Osteoblast (primary cell): Measurements from ENCODE around the gene FUT9. TPM values are rescaled to one million over a fixed set of nuclear protein-coding genes. Genes with fewer than 3 reads are reported as not detected.

Experiments
- DNase-seq: peaks from one replicate; pipeline ENCODE4 v3.0.0; 2011; ENCODE audit warnings: low spot score, mixed read lengths; ENCODE audit not compliant: insufficient read length; ENCODE audit errors: missing footprints
- H2AFZ ChIP-seq: 2 replicates; pipeline ENCODE4 v1.6.0; 2011; ENCODE audit warnings: mild to moderate bottlenecking, low read length
- H3K27ac ChIP-seq: 2 replicates; pipeline ENCODE4 v1.5.1; 2011; ENCODE audit warnings: mild to moderate bottlenecking, low read depth, low read length, moderate library complexity
- H3K27me3 ChIP-seq: 2 replicates; pipeline ENCODE4 v1.6.0; 2012; ENCODE audit warnings: mild to moderate bottlenecking, control low read depth, inconsistent platforms, low read length, moderate library complexity; ENCODE audit not compliant: insufficient read depth
- H3K36me3 ChIP-seq: 2 replicates; pipeline ENCODE4 v1.5.1; 2011; ENCODE audit warnings: mild to moderate bottlenecking, low read length, control low read depth, moderate library complexity; ENCODE audit not compliant: insufficient read depth
- H3K4me1 ChIP-seq: 2 replicates; pipeline ENCODE4 v1.5.1; 2011; ENCODE audit warnings: mild to moderate bottlenecking, low read length, control low read depth, moderate library complexity; ENCODE audit not compliant: insufficient read depth
- H3K4me2 ChIP-seq: 2 replicates; pipeline ENCODE4 v1.6.0; 2011; ENCODE audit warnings: mild to moderate bottlenecking, low read length; ENCODE audit not compliant: insufficient read depth
- H3K4me3 ChIP-seq: fragments of 200-600 bp; sonication (generic); 3 replicates; pipeline ENCODE4 v1.5.1; 2012; ENCODE audit warnings: mild to moderate bottlenecking, low read length, inconsistent platforms; ENCODE audit not compliant: insufficient read depth
- H3K79me2 ChIP-seq: 2 replicates; pipeline ENCODE4 v1.6.0; 2012; ENCODE audit warnings: mild to moderate bottlenecking, low read length, control low read depth, inconsistent platforms; ENCODE audit not compliant: insufficient read depth
- H3K9me3 ChIP-seq: 2 replicates; pipeline ENCODE4 v1.5.1; 2011; ENCODE audit warnings: low read depth, low read length, control low read depth
- H4K20me1 ChIP-seq: 2 replicates; pipeline ENCODE4 v1.6.0; 2012; ENCODE audit warnings: mild to moderate bottlenecking, low read length, control low read depth; ENCODE audit not compliant: insufficient read depth
- total RNA-seq: library from RNA; depleted of rRNA; stranded (reverse); fragments of >200 nt; gene quantifications from 2 replicates; pipeline ENCODE4 v1.2.3, GENCODE V29; 2012
- TF ChIP-seq, protein P1 (sequence below): IDR thresholded peaks from 2 replicates; pipeline ENCODE4 v1.5.1; 2011; ENCODE audit warnings: mild to moderate bottlenecking, low read depth, low read length, moderate library complexity; ENCODE audit errors: extremely low read depth

The FUT9 gene
- total RNA-seq, 1 donor: not detected

- no peak overlapping the region for H3K27ac ChIP-seq
- H3K4me3 ChIP-seq: no peak overlapping the region
- H3K4me2 ChIP-seq: no peak overlapping the region
- H3K36me3 ChIP-seq: no peaks in the 10 kb centered on the region
- DNase-seq: no peak
- no peaks in the 10 kb centered on the region for H3K9me3 ChIP-seq
- no peak overlapping the region for H2AFZ ChIP-seq
- no peaks in the 10 kb centered on the region for H3K4me1 ChIP-seq
- TF ChIP-seq, protein P1, sequence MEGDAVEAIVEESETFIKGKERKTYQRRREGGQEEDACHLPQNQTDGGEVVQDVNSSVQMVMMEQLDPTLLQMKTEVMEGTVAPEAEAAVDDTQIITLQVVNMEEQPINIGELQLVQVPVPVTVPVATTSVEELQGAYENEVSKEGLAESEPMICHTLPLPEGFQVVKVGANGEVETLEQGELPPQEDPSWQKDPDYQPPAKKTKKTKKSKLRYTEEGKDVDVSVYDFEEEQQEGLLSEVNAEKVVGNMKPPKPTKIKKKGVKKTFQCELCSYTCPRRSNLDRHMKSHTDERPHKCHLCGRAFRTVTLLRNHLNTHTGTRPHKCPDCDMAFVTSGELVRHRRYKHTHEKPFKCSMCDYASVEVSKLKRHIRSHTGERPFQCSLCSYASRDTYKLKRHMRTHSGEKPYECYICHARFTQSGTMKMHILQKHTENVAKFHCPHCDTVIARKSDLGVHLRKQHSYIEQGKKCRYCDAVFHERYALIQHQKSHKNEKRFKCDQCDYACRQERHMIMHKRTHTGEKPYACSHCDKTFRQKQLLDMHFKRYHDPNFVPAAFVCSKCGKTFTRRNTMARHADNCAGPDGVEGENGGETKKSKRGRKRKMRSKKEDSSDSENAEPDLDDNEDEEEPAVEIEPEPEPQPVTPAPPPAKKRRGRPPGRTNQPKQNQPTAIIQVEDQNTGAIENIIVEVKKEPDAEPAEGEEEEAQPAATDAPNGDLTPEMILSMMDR: no peak
- H3K79me2 ChIP-seq: no peaks in the 10 kb centered on the region
- no peaks in the 10 kb centered on the region for H4K20me1 ChIP-seq
- no peaks in the 10 kb centered on the region for H3K27me3 ChIP-seq
Observed at GRCh38 chr6:96197241-96197640, 181.5 kb downstream of the FUT9 start.

GRCh38 chr6:96202571-96202970, 186.8 kb downstream of the FUT9 start:
- no peak overlapping the region for H3K4me3 ChIP-seq
- no peak overlapping the region for H2AFZ ChIP-seq
- no peaks in the 10 kb centered on the region for H4K20me1 ChIP-seq
- no peaks in the 10 kb centered on the region for H3K4me1 ChIP-seq
- DNase-seq: no peak
- H3K9me3 ChIP-seq: no peaks in the 10 kb centered on the region
- H3K27me3 ChIP-seq: no peaks in the 10 kb centered on the region
- TF ChIP-seq, protein P1: no peak
- H3K79me2 ChIP-seq: no peaks in the 10 kb centered on the region
- no peak overlapping the region for H3K27ac ChIP-seq
- no peak overlapping the region for H3K4me2 ChIP-seq
- H3K36me3 ChIP-seq: no peaks in the 10 kb centered on the region

DNA sequence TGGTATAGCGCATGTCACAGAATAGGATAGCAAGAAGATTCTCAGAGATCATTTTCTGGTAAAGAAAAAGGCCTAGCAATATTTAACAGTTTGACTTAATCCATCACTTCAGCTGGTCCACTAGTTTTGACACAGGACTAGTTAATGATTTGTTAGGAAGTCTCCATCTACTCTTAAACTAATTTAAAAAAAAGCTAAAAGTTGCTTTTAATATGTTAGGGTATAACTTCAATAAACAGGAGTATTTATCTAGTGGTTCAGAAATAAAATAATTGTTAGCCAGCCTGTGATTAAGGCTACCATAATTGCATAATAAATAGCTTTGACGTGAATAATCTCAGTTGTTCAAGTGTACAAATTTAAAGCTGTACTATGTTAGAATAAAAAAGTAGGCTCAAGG, 195.6 kb downstream of the FUT9 start:
- no peaks in the 10 kb centered on the region for H3K4me1 ChIP-seq
- H4K20me1 ChIP-seq: no peaks in the 10 kb centered on the region
- no peak overlapping the region for H3K27ac ChIP-seq
- DNase-seq: no peak
- H3K27me3 ChIP-seq: no peaks in the 10 kb centered on the region
- H3K4me2 ChIP-seq: no peak overlapping the region
- H3K36me3 ChIP-seq: no peaks in the 10 kb centered on the region
- TF ChIP-seq, protein P1: no peak
- H3K79me2 ChIP-seq: no peaks in the 10 kb centered on the region
- no peak overlapping the region for H2AFZ ChIP-seq
- no peak overlapping the region for H3K4me3 ChIP-seq
- H3K9me3 ChIP-seq: no peaks in the 10 kb centered on the region

GRCh38 chr6:96212066-96212465, 196.3 kb downstream of the FUT9 start:
- TF ChIP-seq, protein P1: no peak
- H3K4me3 ChIP-seq: no peak overlapping the region
- H3K27me3 ChIP-seq: no peaks in the 10 kb centered on the region
- no peak overlapping the region for H3K27ac ChIP-seq
- H3K4me2 ChIP-seq: no peak overlapping the region
- no peaks in the 10 kb centered on the region for H3K36me3 ChIP-seq
- H2AFZ ChIP-seq: no peak overlapping the region
- no peaks in the 10 kb centered on the region for H4K20me1 ChIP-seq
- no peak for DNase-seq
- no peaks in the 10 kb centered on the region for H3K9me3 ChIP-seq
- H3K4me1 ChIP-seq: no peaks in the 10 kb centered on the region
- H3K79me2 ChIP-seq: no peaks in the 10 kb centered on the region
